HL-60/S4 treated with retinoic acid at 250 ng/mL for 4 days and 3 days (cell line): Measurements from ENCODE around the gene B4GALNT3.

ENCODE experiments used
- in situ Hi-C: fragments of 300-500 bp; cut with MboI; formaldehyde crosslinking; loops from 2 replicates; pipeline ENCODE4 v1.7.0; 2022; ENCODE audit warnings: low sequenced_read_pairs

The B4GALNT3 gene

GRCh38 chr12:553216-554000 lies 93.7 kb downstream of the B4GALNT3 start:
- in situ Hi-C loops, result loop anchor here (5.0 kb wide), 1 partner anchor 106 kb away; no protein-coding TSS in a partner anchor

- in situ Hi-C loops, result loop anchor here (5.0 kb wide), 1 partner anchor 107 kb away; no protein-coding TSS in a partner anchor
Measured at GRCh38 chr12:554001-554285, 94.2 kb downstream of the B4GALNT3 start.

DNA sequence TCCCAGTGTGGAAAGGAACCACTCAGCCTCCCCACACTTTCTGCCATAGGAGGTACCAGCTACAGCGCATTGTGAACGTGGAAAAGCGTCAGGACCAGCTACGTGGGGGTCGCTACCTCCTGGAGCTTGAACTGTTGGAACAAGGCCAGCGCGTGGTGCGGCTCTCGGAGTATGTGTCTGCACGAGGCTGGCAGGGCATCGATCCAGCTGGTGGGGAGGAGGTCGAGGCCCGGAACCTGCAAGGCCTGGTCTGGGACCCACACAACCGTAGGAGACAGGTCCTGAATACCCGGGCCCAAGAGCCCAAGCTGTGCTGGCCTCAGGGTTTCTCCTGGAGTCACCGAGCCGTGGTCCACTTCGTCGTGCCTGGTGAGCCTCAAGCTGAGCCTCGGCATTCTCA lies 96.8 kb downstream of the B4GALNT3 start:
- in situ Hi-C loops, result no loop called here

DNA sequence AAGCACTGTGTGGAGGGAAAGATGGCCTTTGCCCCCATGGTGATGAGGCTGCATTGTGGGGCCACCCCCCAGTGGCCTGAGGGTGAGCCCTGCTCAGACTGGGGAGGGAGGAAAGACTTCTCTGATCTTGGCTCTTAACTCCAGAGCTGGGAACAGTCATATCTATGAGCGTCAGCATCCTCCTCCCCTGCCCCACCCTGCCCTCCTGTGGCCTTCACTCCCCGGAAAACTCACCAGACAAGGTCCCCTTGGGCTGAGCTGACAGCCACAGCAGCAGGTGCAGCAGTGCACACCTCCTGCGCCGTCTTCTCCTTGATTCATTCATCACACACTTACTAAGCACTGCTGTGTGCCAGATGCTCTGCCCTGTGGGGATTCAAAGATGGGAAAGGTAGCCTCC lies 98.8 kb downstream of the B4GALNT3 start:
- in situ Hi-C loops, result no loop called here

- in situ Hi-C loops, result no loop called here
Measured at GRCh38 chr12:559208-559905, 99.6 kb downstream of the B4GALNT3 start.

- in situ Hi-C loops, result no loop called here
Measured at GRCh38 chr12:559906-560455, 100.2 kb downstream of the B4GALNT3 start.

DNA sequence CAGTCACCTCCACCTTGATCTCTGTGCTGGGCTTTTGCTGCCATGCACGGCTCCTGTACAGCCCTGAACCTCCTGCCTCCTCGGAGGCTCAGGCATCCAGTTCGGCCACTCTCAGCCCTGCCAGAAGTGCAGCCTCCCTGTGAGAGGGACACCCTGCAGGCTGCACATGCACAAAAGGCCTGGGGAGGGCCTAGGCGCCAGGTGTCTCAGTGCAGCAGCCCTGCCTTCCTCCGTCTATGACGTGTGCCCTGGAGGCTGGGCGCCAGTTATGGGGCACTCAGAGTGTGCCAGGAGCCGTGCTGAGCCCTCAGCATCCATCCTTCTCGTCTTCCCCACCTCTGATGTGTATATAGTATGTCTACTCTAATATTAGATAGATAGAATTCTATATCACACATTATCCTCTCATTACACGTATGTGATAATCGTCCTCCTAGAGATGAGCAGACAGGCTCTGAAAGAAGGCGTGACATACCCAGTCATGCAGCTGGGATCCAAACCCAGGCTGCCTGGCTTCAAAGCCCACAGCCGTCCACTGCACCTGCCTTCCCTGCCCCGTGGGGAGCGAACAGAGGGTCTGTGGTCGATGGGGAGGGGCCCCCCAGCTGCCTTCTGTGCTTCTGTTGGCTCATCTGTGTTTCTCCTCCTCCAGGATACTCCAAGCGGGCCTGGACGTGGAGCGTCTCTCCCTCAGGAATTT lies 101.1 kb downstream of the B4GALNT3 start:
- in situ Hi-C loops, result no loop called here

GRCh38 chr12:561391-561705 lies 101.6 kb downstream of the B4GALNT3 start:
- in situ Hi-C loops, result no loop called here

DNA sequence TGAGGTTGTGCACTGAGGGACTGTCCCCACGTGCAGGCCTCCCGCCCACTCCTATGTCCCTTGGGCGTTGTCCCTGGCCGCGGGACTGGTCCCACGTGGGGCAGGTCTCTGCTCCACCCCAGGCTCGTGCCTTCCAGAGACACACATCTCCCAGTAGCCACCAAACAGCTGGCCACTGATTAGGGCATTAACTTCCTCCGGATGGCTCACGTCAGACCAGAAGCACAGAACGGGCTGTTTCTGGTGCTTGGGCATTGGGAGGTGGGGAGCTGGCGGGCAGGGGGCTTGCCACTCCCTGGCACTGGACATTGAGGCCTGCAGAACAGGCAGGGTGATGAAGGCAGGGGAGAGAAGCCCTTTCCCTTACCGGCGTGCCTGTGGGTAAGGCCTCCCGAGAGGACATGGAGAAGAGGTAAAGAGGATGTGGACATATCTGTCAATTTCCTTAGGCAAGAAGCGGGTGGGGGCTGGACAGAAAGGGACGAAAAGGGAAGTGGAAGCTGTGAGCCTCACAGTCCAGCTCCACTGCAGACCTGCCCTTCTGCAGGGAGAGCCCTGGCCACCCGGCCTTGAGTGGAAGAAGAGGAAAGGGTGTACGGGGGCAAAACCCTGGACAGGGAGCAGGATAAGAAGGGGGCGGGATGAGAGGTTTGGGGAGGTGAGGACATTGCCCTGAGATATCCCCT lies 102.3 kb downstream of the B4GALNT3 start:
- in situ Hi-C loops, result no loop called here

- in situ Hi-C loops, result no loop called here
Measured at GRCh38 chr12:562634-563033, 102.9 kb downstream of the B4GALNT3 start.

- in situ Hi-C loops, result no loop called here
Measured at GRCh38 chr12:563250-563781, 103.6 kb downstream of the B4GALNT3 start.

DNA sequence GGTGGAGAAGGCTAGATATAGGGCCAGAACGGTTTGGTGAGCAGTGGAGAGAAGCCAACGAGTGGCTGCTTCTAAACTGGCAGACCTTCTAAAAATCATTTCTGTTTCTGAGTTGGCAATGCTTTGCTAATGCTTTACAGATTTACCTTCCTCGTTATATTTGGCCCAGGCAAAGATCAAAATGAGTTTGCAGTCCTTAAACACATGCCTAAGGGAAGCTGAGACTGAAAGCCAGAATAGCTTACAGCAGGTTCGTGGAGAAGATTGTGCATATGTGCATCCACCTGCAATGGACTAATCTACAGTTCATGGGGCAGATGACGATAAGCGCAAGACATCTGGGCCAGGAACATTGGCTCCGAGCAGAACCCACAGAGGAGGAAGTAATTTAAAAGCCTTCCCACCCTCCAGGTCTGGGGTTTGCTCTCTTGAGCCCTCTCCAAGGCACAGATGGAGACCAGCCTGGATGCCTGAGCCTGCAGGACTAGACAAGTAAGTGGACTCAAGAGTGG lies 104.1 kb downstream of the B4GALNT3 start:
- in situ Hi-C loops, result no loop called here

DNA sequence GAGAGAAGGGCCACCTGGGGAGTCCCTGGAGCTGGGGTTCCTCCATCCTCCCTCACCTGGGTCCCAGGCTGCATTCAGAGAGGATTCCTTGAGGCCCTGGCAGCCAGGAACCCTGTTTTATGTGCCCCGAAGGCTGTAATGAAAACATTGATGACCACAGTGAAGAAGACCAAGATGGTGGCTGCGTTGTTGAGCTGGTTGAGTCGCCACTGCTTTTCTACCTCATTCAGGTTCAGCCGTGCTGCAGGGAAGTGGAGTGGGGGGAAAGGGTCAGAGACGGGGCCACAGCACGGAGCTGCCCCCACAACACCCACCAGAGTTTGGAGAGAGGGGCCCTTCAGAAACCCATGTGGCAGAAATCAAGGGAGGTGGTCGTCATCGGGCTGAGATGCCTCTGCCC lies 105.4 kb downstream of the B4GALNT3 start:
- in situ Hi-C loops, result no loop called here

GRCh38 chr12:565589-566105 lies 105.9 kb downstream of the B4GALNT3 start:
- in situ Hi-C loops, result no loop called here

- in situ Hi-C loops, result no loop called here
Measured at GRCh38 chr12:568486-568885, 108.7 kb downstream of the B4GALNT3 start.

GRCh38 chr12:569091-569676 lies 109.4 kb downstream of the B4GALNT3 start:
- in situ Hi-C loops, result no loop called here

DNA sequence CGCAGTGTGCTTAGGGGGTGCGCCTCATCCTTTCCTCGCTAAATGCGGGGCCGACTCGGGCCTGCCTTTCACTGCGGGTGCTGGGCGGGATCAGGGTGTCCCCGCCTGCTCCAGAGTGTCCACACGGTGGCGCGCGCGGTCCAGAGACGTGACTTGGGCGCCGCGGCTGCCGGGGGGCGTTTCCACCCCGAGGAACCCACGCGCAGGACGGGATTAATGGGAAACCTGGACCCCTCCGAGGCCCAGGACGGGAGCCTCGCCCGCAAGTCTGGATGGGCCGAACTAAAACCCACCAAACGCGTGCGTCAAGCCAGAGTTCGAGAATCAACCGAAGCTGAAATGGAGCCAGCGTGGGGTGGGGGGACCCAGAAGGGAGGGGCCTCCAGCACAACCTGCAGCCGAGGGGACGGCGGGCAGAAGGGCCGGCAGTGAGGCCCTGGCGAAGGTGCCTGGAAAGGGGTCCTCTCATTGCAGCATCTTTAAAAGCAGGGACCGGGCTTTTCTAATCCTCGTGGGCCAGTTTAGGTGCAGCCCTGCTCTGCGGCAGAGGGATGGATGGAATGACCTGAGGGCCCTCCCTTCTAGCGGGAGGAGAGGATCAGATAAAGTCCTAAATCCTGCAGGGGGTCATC lies 110.2 kb downstream of the B4GALNT3 start:
- in situ Hi-C loops, result no loop called here

DNA sequence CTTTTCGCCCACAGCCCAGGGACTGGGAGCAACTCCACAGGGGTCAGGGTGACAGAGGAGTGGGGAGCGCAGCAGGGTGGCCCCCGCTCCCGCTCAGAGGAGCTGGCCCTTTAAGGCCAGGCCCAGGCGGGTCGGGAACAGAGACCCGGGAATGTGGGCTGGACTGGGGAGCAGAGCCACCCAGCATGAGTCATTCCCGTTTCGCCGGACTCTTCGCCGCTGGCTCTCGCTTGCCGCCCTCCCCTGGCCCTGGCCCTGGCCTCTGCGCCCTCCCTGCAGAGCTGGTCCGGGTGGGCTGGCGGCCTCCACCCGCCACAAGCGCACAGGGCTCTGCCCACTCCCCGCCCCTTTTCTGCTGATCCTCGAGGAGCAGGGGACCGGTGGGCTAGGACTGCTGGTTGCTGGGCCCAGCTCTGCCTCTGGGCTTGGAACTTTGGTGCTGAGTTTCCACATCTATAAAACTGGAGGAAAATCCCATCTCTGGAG lies 110.7 kb downstream of the B4GALNT3 start:
- in situ Hi-C loops, result no loop called here
